ENCODE data around the gene NOS1.
A peak's percentile ranks its signal among the peaks of the same experiment; 100 is the strongest.

The NOS1 gene

GRCh38 chr12:117330441-117331113 is 30.8 kb downstream of the NOS1 start:
- DNase-seq = no peak
- TF ChIP-seq POLR2A (IDR thresholded peaks at IDR 0.05; ENCODE audit: low read length) (no peak), GATA1 (IDR thresholded peaks at IDR 0.05; ENCODE audit: low read depth, low read length) (no peak)

GRCh38 chr12:117329756-117330155 is 31.7 kb downstream of the NOS1 start:
- DNase-seq = no peak
- TF ChIP-seq GATA1 (IDR thresholded peaks at IDR 0.05; ENCODE audit: low read depth, low read length) = no peak

GRCh38 chr12:117328556-117329100 is 32.8 kb downstream of the NOS1 start:
- DNase-seq = no peak
- TF ChIP-seq POLR2A (IDR thresholded peaks at IDR 0.05; ENCODE audit: low read length) (no peak), GATA1 (IDR thresholded peaks at IDR 0.05; ENCODE audit: low read depth, low read length) (no peak)

GRCh38 chr12:117322428-117322827 is 39.0 kb downstream of the NOS1 start:
- no peak for DNase-seq
- TF ChIP-seq GATA1 (IDR thresholded peaks at IDR 0.05; ENCODE audit: low read depth, low read length) = no peak
- TF ChIP-seq POLR2A (IDR thresholded peaks at IDR 0.05; ENCODE audit: low read length) = no peak

- no peak for TF ChIP-seq GATA1 (IDR thresholded peaks at IDR 0.05; ENCODE audit: low read depth, low read length)
- TF ChIP-seq POLR2A (IDR thresholded peaks at IDR 0.05; ENCODE audit: low read length) = no peak
- no peak for DNase-seq
Measured at GRCh38 chr12:117321572-117321971, 39.9 kb downstream of the NOS1 start.

- DNase-seq = no peak
- TF ChIP-seq POLR2A (IDR thresholded peaks at IDR 0.05; ENCODE audit: low read length) = no peak
- no peak for TF ChIP-seq GATA1 (IDR thresholded peaks at IDR 0.05; ENCODE audit: low read depth, low read length)
Measured at GRCh38 chr12:117318591-117318990, 42.8 kb downstream of the NOS1 start.

- no peak for DNase-seq
- TF ChIP-seq POLR2A (IDR thresholded peaks at IDR 0.05; ENCODE audit: low read length) (no peak), GATA1 (IDR thresholded peaks at IDR 0.05; ENCODE audit: low read depth, low read length) (no peak)
Measured at GRCh38 chr12:117316336-117316735, 45.1 kb downstream of the NOS1 start.

- DNase-seq = no peak
- TF ChIP-seq POLR2A (IDR thresholded peaks at IDR 0.05; ENCODE audit: low read length) (no peak), GATA1 (IDR thresholded peaks at IDR 0.05; ENCODE audit: low read depth, low read length) (no peak)
Measured at GRCh38 chr12:117313926-117314325, 47.5 kb downstream of the NOS1 start.

- no peak for DNase-seq
Measured at GRCh38 chr12:117312770-117313169, 48.7 kb downstream of the NOS1 start.

GRCh38 chr12:117309276-117309925 is 52.0 kb downstream of the NOS1 start:
- TF ChIP-seq GATA1 (IDR thresholded peaks at IDR 0.05; ENCODE audit: low read depth, low read length) (no peak), POLR2A (IDR thresholded peaks at IDR 0.05; ENCODE audit: low read length) (no peak)
- DNase-seq = no peak

More at GRCh38 chr12:117312770-117313169, 48.7 kb downstream of the NOS1 start:
- no peak for TF ChIP-seq GATA1 (IDR thresholded peaks at IDR 0.05; ENCODE audit: low read depth, low read length)
- TF ChIP-seq POLR2A (IDR thresholded peaks at IDR 0.05; ENCODE audit: low read length) = no peak

- TF ChIP-seq POLR2A (IDR thresholded peaks at IDR 0.05; ENCODE audit: low read length) (no peak), GATA1 (IDR thresholded peaks at IDR 0.05; ENCODE audit: low read depth, low read length) (no peak)
- no peak for DNase-seq
Measured at GRCh38 chr12:117300174-117300573, 61.3 kb downstream of the NOS1 start.

GRCh38 chr12:117298648-117299225 is 62.7 kb downstream of the NOS1 start:
- TF ChIP-seq POLR2A (IDR thresholded peaks at IDR 0.05; ENCODE audit: low read length) (no peak), GATA1 (IDR thresholded peaks at IDR 0.05; ENCODE audit: low read depth, low read length) (no peak)
- DNase-seq = no peak

GRCh38 chr12:117298191-117298590 is 63.2 kb downstream of the NOS1 start:
- no peak for DNase-seq
- TF ChIP-seq GATA1 (IDR thresholded peaks at IDR 0.05; ENCODE audit: low read depth, low read length) (no peak), POLR2A (IDR thresholded peaks at IDR 0.05; ENCODE audit: low read length) (no peak)

- peak; percentile 23 to 54 for DNase-seq
- TF ChIP-seq GATA1 (IDR thresholded peaks at IDR 0.05; ENCODE audit: low read depth, low read length) (no peak), POLR2A (IDR thresholded peaks at IDR 0.05; ENCODE audit: low read length) (no peak)
Measured at GRCh38 chr12:117294189-117294603, 67.2 kb downstream of the NOS1 start.

Data from erythroblast (primary cell).